Testis (tissue), 3 donors: ENCODE measurements around the gene SLC25A33. TPM values are rescaled to one million over a fixed set of nuclear protein-coding genes. Genes with fewer than 3 reads are reported as not detected.

Experiments used
- DNase-seq: peaks from one replicate; pipeline ENCODE4 v3.0.0-alpha.2; 2019
- H3K27ac ChIP-seq, 2 donors: fragments of 200-600 bp; sonication (generic); one replicate each; pipeline ENCODE4 v1.5.1; 2019
- H3K27me3 ChIP-seq: fragments of 200-600 bp; sonication (generic); one replicate; pipeline ENCODE4 v1.5.1; 2019
- H3K36me3 ChIP-seq: fragments of 200-600 bp; sonication (generic); one replicate; pipeline ENCODE4 v1.5.1; 2017; ENCODE audit warnings: low read depth; ENCODE audit errors: missing control alignments
- H3K4me1 ChIP-seq: fragments of 200-600 bp; sonication (generic); one replicate; pipeline ENCODE4 v1.5.1; 2019
- H3K4me3 ChIP-seq, 2 donors: fragments of 200-600 bp; sonication (generic); one replicate each; pipeline ENCODE4 v1.5.1; 2017 to 2019
- H3K9me3 ChIP-seq: fragments of 200-600 bp; sonication (generic); one replicate; pipeline ENCODE4 v1.5.1; 2017
- CTCF ChIP-seq, 3 experiments: fragments of 450-650 bp in 2 of 3; fragments of 200-600 bp in 1 of 3; sonication (generic) in 1 of 3; IDR thresholded peaks; one replicate each; pipeline ENCODE4 v1.5.1; 2016 to 2019; ENCODE audit warnings: antibody characterized with exemption in 3 of 3, mild to moderate bottlenecking in 2 of 3, moderate library complexity in 1 of 3
- POLR2A ChIP-seq: fragments of 450-650 bp; IDR thresholded peaks from one replicate; pipeline ENCODE4 v1.6.1; 2017; ENCODE audit warnings: antibody characterized with exemption, mild to moderate bottlenecking, moderate library complexity
- WGBS, 2 donors: methylation state at CpG; one replicate each; pipeline ENCODE4 v1.1.5; 2018; 5-methylcytosine and 5-hydroxymethylcytosine counted together
- intact Hi-C: fragments of 100-400 bp; cut with DNase I; formaldehyde crosslinking; loops from one replicate; pipeline ENCODE4 v1.15.1; 2023; ENCODE audit warnings: low total_unique reads
- polyA plus RNA-seq: library from polyadenylated mRNA; stranded (reverse); fragments of 350-450 nt; fragmentation: Illumina TruSeq; extraction: RNeasy Lipid Tissue Mini Kit (QIAGEN cat#74804); gene quantifications from one replicate; pipeline ENCODE4 v1.2.3, GENCODE V29; 2014; ENCODE audit warnings: low read depth, low replicate concordance; ENCODE audit not compliant: insufficient read depth
- total RNA-seq, 2 donors: library from RNA; depleted of rRNA; stranded (reverse); fragments of >200 nt; gene quantifications; one replicate each; pipeline ENCODE4 v1.2.3, GENCODE V29; 2016

The SLC25A33 gene
- total and polyA plus RNA-seq, 3 donors from 2014 or later = 16.3 to 26.0 (median 17.4) TPM

GRCh38 chr1:9549955-9550546 lies 10.8 kb downstream of the SLC25A33 start:
- no peak for TF ChIP-seq CTCF (IDR thresholded peaks at IDR 0.05)
- Histone ChIP-seq H3K27me3 (no peaks in the 10 kb centered on the region), H3K4me1 (no peaks in the 10 kb centered on the region), H3K36me3 (no peaks in the 10 kb centered on the region), H3K9me3 (no peaks in the 10 kb centered on the region), H3K4me3 (no peak overlapping the region), H3K27ac (no peak overlapping the region)
- no peak for DNase-seq
- intact Hi-C loops = no loop called here
- WGBS, 2 donors = 96 to 97% methylated on average over 6 of the region's 6 CpGs

- H3K36me3 ChIP-seq = no peaks in the 10 kb centered on the region
- no peak overlapping the region for H3K27ac ChIP-seq
- TF ChIP-seq POLR2A = no peak
- TF ChIP-seq CTCF (IDR thresholded peaks at IDR 0.05) = no peak
- no peak overlapping the region for H3K4me3 ChIP-seq
- intact Hi-C loops = no loop called here
- H3K27me3 ChIP-seq = no peaks in the 10 kb centered on the region
- no peaks in the 10 kb centered on the region for H3K4me1 ChIP-seq
- DNase-seq = no peak
- H3K9me3 ChIP-seq = no peaks in the 10 kb centered on the region
- 53 to 88% methylated on average over 1 of the region's 1 CpG for WGBS, 2 donors
Measured at GRCh38 chr1:9551984-9552383, 12.7 kb downstream of the SLC25A33 start.

GRCh38 chr1:9553736-9554144 lies 14.5 kb downstream of the SLC25A33 start:
- TF ChIP-seq POLR2A (no peak), CTCF (IDR thresholded peaks at IDR 0.05) (no peak)
- Histone ChIP-seq H3K4me3 (no peak overlapping the region), H3K36me3 (no peaks in the 10 kb centered on the region), H3K27me3 (no peaks in the 10 kb centered on the region), H3K9me3 (no peaks in the 10 kb centered on the region), H3K4me1 (no peaks in the 10 kb centered on the region), H3K27ac (no peak overlapping the region)
- no peak for DNase-seq
- intact Hi-C loops = no loop called here
- 84 to 91% methylated on average over 3 to 4 of the region's 4 CpGs for WGBS, 2 donors

GRCh38 chr1:9555942-9556341 lies 16.7 kb downstream of the SLC25A33 start:
- no peak for DNase-seq
- no peaks in the 10 kb centered on the region for H3K4me1 ChIP-seq
- 76 to 78% methylated on average over 4 of the region's 4 CpGs for WGBS, 2 donors

More at GRCh38 chr1:9555942-9556341, 16.7 kb downstream of the SLC25A33 start:
- H3K36me3 ChIP-seq = no peaks in the 10 kb centered on the region
- peak overlapping the region in 1 of 2 donors; percentile 37 for H3K27ac ChIP-seq
- H3K9me3 ChIP-seq = no peaks in the 10 kb centered on the region
- intact Hi-C loops = no loop called here
- H3K4me3 ChIP-seq = no peak overlapping the region
- TF ChIP-seq POLR2A (no peak), CTCF (IDR thresholded peaks at IDR 0.05) (no peak)
- H3K27me3 ChIP-seq = no peaks in the 10 kb centered on the region
